ENCODE data around the gene PTPRO.

DNA sequence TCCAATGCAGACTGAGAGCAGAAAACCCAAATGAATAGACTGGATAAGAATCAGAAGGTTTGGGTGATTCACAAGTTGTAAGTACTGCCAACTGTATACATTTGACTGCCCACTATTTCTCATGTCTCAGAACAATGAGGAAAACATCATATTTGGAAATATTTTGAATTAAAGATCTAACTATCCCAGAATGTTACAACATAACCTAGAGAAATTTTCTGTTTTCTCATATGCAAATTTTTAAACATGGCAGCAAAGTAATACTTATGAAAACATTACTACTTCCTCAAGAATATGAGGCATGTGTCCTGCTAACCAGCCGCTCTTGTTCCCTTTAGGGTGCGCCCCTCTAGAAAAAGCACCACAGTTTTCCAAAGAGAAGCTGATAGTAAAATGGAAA, 179.9 kb downstream of the PTPRO start:
- TF ChIP-seq, protein P1, sequence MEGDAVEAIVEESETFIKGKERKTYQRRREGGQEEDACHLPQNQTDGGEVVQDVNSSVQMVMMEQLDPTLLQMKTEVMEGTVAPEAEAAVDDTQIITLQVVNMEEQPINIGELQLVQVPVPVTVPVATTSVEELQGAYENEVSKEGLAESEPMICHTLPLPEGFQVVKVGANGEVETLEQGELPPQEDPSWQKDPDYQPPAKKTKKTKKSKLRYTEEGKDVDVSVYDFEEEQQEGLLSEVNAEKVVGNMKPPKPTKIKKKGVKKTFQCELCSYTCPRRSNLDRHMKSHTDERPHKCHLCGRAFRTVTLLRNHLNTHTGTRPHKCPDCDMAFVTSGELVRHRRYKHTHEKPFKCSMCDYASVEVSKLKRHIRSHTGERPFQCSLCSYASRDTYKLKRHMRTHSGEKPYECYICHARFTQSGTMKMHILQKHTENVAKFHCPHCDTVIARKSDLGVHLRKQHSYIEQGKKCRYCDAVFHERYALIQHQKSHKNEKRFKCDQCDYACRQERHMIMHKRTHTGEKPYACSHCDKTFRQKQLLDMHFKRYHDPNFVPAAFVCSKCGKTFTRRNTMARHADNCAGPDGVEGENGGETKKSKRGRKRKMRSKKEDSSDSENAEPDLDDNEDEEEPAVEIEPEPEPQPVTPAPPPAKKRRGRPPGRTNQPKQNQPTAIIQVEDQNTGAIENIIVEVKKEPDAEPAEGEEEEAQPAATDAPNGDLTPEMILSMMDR (IDR thresholded peaks at IDR 0.05), result no peak
- no peak for TF ChIP-seq POLR2AphosphoS5 (IDR thresholded peaks at IDR 0.05)
- no peak for TF ChIP-seq EP300 (IDR thresholded peaks at IDR 0.05)
- no peak for TF ChIP-seq POLR2A (IDR thresholded peaks at IDR 0.05; ENCODE audit: low read depth)

Data from esophagus muscularis mucosa (tissue), 4 donors.